Placental epithelial cell (primary cell): Measurements from ENCODE around the gene TXLNB. TPM values are rescaled to one million over a fixed set of nuclear protein-coding genes. Genes with fewer than 3 reads are reported as not detected.

Experiments used
- total RNA-seq: library from RNA; depleted of rRNA; stranded (reverse); fragments of >200 nt; gene quantifications from 2 replicates; pipeline ENCODE4 v1.2.3, GENCODE V29; 2012

TXLNB gene
- not detected in 2 replicates for total RNA-seq

GRCh38 chr6:139291813-139292619 is at the start of gene TXLNB:
TSS of gene TXLNB (minus strand) at chr6:139291998. CDS start at chr6:139288899, 3,099 bp downstream.

Other genes with a start within 250 kb of the TXLNB start
- 20.4 and 22.3 TPM in 2 replicates for gene HECA, start 156.9 kb downstream of the TXLNB start, total RNA-seq
- gene CITED2, start 82.7 kb upstream of the TXLNB start, total RNA-seq: 130 and 225 TPM in 2 replicates